Jurkat, Clone E6-1 (cell line): ENCODE measurements around the gene ANAPC5. TPM values are rescaled to one million over a fixed set of nuclear protein-coding genes. Genes with fewer than 3 reads are reported as not detected.
A peak's percentile ranks its signal among the peaks of the same experiment; 100 is the strongest.
"Not testable (repeated sequence)": the region's sequence is repeated elsewhere in the genome, so short reads cannot be mapped to it uniquely, and the experiment has no call there.

Experiments
- DNase-seq: peaks from one replicate; pipeline ENCODE4 v3.0.0-alpha.2; 2011; ENCODE audit warnings: low read depth, low spot score
- H3K4me3 ChIP-seq: 2 replicates; pipeline ENCODE4 v1.5.1; 2011; ENCODE audit warnings: mild to moderate bottlenecking, low read length, control low read depth, moderate library complexity
- polyA plus RNA-seq: library from polyadenylated mRNA; unstranded; fragments of >200 nt; gene quantifications from one replicate; pipeline ENCODE4 v1.2.1, GENCODE V29; 2012; ENCODE audit warnings: missing spikeins; ENCODE audit not compliant: insufficient read length, insufficient read depth

The ANAPC5 gene
- 149 TPM for polyA plus RNA-seq

DNA sequence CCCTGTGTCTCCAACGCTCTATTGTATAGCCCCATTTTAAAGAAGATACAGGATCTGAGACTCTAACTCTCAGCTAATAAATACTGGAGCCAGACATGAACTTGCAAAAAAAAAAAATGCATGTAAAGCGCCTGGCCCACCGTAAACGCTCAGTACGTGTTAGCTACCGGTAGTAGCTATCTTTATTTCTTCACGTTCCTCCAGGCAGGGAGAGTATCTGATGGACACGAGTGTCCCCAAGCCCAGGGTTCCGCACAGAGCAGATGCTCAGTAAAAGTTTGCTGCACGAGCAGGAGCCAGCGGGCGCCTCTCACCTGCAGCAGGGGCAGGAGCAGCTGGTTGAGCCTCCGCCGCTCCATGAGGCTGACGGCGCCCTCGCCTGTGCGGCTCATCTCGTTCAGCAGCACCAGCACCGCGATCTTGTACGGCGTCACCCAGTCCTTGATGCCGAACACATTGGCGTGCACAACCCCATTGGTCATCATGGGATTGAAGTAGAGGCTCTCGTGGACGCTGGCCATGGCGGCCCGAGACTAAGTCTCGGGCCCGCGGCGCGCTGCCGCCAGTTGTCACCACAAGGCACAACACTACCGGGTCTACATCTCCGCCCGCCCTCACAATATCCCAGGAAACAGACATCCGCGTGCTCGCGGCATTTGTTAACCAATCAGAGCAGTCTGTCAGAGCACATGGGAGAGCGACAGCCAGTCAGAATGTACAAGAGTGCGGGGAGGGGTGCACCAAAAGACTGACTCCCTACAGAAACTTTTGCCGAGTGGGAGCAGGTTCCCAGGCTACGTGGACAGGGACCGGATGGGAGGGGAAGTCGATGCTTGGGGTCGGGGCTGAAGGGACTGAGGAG, at the start of gene ANAPC5:
TSS of gene ANAPC5 (minus strand) at position 592 of the 862 bp plus-strand sequence. CDS start at position 521, 71 bp downstream.
- DNase-seq = peak; percentile 99
- peak within 1 kb of the TSS; percentile 99 for H3K4me3 ChIP-seq

DNA sequence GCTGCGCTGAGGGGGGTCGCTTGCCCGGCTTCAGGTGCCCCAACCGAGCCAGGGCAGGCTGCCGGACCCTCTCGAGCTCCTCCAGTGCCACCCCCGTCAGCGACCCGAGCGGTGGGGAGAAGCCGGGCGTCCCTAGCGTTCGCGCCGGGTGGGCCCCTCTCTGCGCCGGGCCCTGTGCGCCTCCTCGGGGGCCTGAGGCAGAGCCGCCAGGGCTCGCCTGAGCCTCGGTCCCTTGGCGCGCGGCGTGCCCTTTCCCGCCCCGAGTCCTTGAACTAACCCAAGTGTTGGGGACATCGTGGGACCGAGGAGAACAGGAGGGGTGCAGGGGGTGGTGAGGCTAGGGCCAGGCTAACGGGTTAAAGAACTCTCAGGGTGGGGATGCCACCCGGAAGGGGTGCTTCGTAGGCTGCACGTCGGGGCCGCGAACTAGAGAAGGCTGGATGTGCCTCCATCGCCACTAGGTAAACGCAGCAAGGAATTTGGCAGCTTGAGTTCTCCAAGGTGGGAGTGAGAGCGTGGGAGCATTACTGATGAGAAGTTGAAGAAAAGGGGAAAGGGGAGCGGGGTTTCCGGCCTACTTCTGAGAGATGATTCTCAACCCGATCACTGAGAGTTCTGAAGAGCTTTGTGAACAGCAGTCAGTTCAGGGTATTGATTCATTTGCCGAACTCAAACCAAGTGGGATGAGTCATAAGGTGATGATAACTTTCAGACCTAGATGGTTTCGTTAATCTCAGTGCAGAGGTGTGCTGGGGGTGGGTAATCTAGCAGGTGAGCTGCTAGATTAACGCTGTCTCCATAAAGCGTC, 48.3 kb upstream of the ANAPC5 start:
- peak; percentile 21 for DNase-seq
- peak overlapping the region; percentile 95 for H3K4me3 ChIP-seq

GRCh38 chr12:121399391-121400331, 47.5 kb upstream of the ANAPC5 start, which contains the start of gene RNF34:
Gene RNF34 (plus strand): TSS chr12:121400118. CDS start chr12:121400213, 95 bp downstream.
- peak; percentile 97 for DNase-seq
- peak within 1 kb of the TSS; percentile 95 for H3K4me3 ChIP-seq

DNA sequence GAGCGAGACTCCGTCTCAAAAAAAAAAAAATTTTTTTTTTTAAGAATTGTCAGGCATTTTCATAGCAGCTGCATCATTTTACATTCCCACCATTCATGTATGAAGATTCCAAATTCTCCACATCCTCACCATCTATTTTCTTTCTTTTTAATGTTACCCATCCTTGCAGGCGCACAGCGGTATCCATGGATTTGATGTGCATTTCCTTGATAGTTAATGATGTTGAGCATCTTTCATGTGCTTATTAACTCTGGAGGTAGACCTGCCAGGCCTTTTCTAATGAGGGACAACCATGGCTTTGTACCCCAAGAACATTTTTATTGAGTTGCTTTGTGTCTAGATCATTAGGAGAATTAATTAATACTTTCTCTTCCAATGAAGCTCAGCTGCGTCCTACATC, 46.1 kb upstream of the ANAPC5 start:
- H3K4me3 ChIP-seq = no peak overlapping the region
- DNase-seq = no peak

DNA sequence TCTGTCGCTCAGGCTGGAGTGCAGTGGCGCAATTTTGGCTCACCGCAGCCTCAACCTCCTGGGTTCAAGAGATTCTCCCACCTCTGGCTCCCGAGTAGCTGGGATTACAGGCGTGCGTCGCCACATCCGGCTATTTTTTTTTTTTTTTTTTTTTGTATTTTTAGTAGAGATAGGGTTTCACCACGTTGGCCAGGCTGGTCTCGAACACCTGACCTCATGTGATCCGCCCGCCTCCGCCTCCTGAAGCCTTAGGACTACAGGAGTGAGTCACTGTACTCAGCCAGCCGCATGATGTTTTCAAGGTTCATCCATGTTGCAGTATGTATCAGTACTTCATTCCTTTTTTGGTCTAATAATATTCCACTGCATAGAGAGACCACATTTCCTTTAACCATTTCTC, 45.3 kb upstream of the ANAPC5 start:
- no peak overlapping the region for H3K4me3 ChIP-seq
- DNase-seq = no peak

DNA sequence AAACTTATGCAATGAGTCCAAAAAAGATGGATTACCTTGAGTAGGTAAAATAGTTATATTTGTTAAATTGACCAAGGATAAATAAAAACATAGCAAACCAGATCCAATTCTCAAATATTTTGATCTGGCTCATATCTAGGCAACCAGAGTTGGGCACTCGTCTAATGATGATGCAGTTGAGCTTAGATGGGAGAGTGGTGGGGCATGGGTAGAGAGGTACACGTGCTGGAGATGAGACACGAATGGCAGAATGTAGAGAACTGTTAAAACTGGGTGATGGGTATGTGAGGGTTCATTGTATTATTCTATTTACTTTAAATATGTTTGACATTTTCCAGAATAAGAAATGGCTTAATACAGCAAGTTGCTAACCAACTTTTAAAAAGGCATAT, 40.1 kb upstream of the ANAPC5 start:
- DNase-seq = no peak
- H3K4me3 ChIP-seq = no peak overlapping the region

- DNase-seq = no peak
- H3K4me3 ChIP-seq = no peak overlapping the region
Observed at GRCh38 chr12:121391619-121392324, 39.6 kb upstream of the ANAPC5 start.

GRCh38 chr12:121390856-121391255, 38.6 kb upstream of the ANAPC5 start:
- H3K4me3 ChIP-seq = no peak overlapping the region
- DNase-seq = no peak

GRCh38 chr12:121388421-121388981, 36.3 kb upstream of the ANAPC5 start:
- no peak for DNase-seq
- H3K4me3 ChIP-seq = no peak overlapping the region

DNA sequence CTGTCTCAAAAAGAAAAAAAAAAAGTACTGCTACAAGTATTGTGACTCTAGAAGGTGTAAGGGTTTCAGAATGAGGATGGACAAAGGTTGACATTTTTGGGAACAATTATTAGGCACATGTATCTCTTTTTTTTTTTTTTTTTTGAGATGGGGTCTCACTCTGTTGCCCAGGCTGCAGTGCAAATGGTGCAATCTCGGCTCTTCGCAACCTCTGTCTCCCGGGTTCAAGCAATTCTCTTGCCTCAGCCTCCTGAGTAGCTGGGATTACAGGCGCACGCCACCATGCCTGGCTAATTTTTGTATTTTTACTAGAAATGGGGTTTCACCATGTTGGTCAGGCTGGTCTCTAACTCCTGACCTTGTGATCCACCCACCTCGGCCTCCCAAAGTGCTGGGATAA, 32.7 kb upstream of the ANAPC5 start:
- not testable (repeated sequence) for H3K4me3 ChIP-seq, DNase-seq

- DNase-seq = no peak
- H3K4me3 ChIP-seq = no peak overlapping the region
Observed at GRCh38 chr12:121383601-121384021, 31.4 kb upstream of the ANAPC5 start.

GRCh38 chr12:121379945-121380344, 27.7 kb upstream of the ANAPC5 start:
- H3K4me3 ChIP-seq = no peak overlapping the region
- DNase-seq = no peak

DNA sequence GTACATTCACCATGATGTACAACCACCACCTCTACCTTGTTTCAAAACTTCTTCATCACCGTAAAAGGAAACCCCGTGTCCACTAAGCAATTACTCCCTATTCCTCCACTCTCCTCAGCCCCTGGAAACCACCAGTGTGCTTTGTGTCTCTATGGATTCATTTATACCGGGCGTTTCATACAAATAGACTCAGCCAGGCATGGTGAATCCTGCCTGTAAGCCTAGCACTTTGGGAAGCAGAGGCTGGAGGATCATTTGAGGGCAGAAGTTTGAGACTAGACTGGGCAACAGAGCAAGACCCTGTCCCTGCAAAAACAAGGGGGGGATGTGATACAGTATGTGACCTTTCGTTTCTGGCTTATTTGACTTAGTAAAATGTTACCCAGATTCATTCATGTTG, 26.5 kb upstream of the ANAPC5 start:
- no peak overlapping the region for H3K4me3 ChIP-seq
- no peak for DNase-seq

DNA sequence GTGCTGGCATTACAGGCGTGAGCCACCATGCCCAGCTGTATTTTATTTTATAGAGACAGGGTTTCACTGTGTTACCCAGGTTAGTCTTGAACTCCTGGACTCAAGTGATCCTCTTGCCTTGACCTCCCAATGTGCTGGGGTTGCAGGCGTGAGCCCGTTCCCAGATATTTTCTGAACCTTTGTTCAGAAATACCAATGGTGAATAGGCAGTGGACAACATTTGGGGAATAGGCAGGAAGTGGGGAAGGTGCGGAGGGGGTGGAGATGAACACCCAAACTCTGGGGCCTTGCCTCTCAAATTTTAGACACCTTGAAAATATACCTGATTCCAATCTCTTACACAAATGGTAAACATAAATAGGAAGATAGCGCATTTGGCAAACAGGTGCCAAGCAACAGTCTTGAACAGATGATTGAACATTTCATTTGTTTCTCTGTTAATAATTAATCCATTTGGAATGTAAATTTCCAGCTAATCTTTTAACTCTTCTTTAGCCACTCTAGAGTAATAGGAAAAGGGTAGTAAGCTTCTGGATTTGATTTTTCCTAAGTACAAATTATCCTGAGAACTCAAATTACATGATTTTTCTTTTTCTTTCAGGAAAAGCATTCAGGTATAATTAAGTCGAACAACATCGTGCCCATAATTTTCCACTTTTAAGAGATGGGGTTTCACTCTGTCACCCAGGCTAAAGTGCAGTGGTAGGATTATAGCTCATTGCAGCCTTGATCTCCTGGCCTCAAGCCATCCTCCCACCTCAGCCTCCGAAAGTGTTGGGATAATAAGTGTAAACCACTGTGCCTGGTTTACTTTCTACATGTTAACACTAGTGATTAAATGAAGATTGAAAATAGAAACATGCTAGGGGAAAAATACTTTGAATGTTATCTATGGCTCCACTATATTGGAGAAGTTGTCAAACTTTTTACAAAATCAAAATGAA, 24.8 kb upstream of the ANAPC5 start:
- no peak overlapping the region for H3K4me3 ChIP-seq
- DNase-seq = no peak

DNA sequence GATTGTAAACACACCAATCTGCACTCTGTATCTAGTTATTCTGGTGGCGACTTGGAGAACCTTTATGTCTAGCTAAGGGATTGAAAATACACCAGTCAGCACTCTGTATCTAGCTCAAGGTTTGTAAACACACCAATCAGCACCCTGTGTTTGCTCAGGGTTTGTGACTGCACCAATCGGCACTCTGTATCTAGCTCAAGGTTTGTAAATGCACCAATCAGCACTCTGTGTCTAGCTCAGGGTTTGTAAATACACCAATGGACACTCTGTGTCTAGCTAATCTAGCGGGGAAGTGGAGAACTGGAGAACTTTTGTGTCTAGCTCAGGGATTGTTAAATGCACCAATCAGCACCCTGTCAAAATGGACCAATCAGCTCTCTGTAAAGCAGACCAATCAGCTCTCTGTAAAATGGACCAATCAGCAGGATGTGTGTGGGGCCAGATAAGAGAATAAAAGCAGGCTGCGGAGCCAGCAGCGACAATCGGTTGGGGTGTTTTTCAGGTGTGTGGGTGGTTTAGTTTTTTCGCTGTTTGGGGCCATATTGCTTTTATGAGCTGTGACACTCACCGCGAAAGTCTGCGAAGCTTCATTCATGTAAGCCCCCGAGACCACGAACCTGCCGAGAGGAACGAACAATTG, 22.9 kb upstream of the ANAPC5 start:
- not testable (repeated sequence) for H3K4me3 ChIP-seq, DNase-seq

DNA sequence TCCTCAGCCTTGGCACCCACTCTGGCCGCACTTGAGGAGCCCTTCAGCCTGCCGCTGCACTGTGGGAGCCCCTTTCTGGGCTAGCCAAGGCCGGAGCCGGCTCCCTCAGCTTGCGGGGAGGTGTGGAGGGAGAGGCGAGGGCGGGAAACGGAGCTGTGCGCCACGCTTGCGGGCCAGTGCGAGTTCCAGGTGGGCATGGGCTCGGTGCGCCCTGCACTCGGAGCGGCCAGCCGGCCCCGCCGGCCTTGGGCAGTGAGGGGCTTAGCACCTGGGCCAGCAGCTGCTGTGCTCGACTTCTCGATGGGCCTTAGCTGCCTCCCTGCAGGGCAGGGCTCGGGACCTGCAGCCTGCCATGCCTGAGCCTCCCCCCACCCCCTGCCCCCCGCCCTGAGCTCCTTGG, 22.1 kb upstream of the ANAPC5 start:
- not testable (repeated sequence) for DNase-seq, H3K4me3 ChIP-seq

GRCh38 chr12:121373755-121374154, 21.5 kb upstream of the ANAPC5 start:
- no peak for DNase-seq
- H3K4me3 ChIP-seq = no peak overlapping the region
